HK-2 (cell line): Measurements from ENCODE around the gene MN1.

Experiments
- DNase-seq: peaks from one replicate; pipeline ENCODE4 v3.0.0-alpha.2; 2018; ENCODE audit not compliant: unreplicated experiment

The MN1 gene

GRCh38 chr22:27827604-27828587, 26.3 kb upstream of the MN1 start:
- no peak for DNase-seq

GRCh38 chr22:27825174-27825573, 23.6 kb upstream of the MN1 start:
- no peak for DNase-seq

DNA sequence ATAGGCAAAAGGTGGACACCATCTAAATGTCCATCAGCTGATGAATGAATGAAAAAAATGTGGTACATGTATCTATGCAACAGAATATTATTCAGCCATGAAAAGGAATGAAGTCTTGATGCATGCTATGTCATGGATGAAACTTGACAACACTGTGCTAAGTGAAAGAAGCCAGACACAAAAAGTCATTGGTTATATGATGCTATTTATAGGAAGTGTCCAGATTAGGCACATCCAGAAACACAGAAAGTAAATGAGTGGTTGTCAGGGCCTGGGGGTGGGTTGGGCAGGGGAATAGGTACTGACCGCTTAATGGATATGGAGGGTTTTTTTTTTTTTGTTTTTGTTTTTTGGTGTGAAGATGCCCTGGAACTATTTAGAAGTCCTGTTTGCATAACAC, 21.7 kb upstream of the MN1 start:
- no peak for DNase-seq

GRCh38 chr22:27820896-27821866, 19.6 kb upstream of the MN1 start:
- no peak for DNase-seq

- no peak for DNase-seq
Measured at GRCh38 chr22:27816552-27816951, 15.0 kb upstream of the MN1 start.

GRCh38 chr22:27815826-27816530, 14.4 kb upstream of the MN1 start:
- no peak for DNase-seq

GRCh38 chr22:27814993-27815392, 13.4 kb upstream of the MN1 start:
- DNase-seq, result no peak

GRCh38 chr22:27811778-27812177, 10.2 kb upstream of the MN1 start:
- DNase-seq, result no peak

DNA sequence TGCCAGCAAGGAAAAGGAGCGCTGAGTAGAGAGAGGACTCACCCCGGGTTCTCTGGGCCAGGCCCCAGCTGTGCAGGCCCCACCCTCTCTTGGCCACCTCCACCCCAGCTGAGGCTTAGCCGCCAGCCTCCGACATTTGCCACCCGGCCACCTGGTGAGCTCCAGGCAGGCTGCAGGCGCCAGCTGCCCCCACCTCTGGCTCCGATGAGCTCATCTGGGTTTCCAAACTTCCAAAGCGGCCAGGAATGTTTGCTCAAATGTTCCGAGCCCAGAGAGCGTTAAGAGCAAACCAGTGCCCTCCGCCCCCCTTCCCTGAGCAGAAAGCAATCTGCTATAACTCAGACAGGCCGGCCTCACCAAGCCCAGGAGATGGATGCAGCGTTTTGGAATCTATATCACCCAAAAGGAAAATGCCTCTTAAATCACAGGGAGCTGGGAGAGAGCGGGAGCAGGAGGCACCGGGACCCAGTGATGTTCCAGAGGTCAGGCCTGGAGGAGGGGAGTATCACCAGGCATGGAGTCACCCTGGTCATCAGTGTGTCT, 9.1 kb upstream of the MN1 start:
- no peak for DNase-seq

DNA sequence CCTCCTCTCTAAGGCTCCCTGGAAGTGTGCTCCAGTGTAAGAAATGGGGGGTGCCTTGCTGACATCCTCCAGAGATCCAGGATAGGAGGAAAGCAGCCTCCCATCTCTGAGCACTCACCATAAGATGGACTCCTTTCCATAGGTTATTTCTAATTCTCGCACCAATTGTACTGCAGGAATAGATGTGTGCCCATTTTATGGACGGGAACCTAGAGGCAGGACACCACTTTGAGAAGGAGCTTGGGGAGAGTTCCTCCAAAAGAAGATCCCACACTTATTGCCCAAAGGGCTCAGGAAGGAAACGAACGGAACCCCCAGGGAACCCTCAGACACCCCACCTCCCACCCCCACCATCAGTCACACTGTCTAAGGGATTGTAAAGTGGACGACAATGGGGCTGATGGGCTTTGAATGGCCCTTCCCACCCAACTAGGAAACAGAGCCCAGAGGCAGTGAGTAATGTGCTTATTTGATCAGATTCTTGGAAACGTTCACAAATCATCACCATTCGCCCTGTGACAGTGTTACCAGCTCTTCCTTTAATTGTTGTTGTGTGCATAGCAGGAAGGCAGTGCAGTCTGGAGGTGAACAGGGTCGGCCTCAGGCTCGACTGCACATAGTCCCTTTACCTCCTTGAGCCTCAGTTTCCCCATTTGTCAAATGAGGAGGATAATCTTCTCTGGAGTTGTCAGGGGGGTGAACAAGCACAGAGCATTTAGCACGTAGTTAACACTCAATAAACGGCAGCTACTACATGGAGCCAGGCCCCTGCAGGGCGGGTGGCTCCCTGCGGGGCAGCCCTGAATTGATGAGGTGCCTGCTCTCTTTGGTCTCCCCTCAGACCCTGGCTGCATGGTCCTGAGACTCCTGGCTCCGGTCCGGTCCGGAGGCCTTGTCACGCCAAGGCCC, 8.4 kb upstream of the MN1 start:
- DNase-seq, result no peak

GRCh38 chr22:27809226-27809603, 7.7 kb upstream of the MN1 start:
- DNase-seq, result no peak

GRCh38 chr22:27808451-27809225, 7.1 kb upstream of the MN1 start:
- DNase-seq, result no peak

DNA sequence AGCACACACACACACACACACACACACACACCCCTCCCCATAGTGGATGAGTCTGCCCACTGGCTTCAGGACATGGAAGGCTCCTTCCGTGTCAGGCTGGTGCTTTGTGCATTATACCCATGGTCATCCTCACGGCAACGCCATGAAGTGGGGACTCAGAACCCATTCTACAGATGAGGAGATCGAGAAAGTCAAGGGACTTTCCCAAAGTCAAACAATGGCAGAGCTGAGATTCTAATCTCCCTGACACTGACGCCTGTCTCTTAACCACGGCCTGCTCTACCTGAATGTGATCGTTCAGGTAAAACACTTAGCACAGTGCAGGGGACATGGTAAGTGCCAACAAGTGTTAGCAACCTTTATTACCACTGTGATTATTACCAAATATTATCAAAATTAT, 4.3 kb upstream of the MN1 start:
- DNase-seq, result no peak

DNA sequence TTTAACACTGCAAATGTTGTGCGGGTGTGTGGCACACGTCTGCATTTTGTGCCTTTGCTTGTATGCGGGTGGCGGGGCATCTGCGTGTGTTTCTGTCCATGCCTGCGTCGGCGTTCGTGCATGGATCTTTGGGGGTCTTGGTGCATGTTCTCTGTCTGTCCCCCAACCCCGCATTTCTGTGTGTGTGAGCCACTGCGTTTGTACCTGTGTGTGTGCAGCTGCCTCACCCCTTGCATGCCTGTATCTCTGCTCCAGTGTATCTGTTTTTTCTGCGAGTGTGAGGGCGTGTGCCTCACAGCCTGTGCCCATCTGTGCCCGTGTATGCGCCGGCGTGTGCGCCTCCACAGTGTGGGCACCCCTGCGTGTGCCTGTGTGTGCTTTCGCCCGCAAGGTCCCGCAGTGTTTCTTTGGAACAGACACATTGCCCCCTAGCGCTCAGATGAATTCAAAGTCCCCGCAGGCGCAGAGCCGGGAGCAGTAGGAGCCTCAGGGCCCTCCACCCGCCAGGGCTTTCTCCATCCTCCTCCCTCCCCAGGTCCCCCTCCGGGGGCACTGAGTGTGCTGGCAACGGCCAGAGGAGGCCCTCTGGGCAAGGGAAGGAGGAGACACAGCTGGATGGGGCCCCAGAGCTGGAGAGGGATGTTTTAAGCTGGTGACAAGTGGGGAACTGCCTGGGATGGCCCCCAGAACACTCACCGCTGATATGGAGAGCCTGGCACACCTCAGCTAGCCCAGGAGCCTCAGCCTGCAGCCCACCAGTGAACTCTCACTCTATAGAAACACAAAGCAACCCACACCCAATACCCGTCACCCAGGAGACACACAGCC, 3.1 kb upstream of the MN1 start:
- DNase-seq, result peak; percentile 52

DNA sequence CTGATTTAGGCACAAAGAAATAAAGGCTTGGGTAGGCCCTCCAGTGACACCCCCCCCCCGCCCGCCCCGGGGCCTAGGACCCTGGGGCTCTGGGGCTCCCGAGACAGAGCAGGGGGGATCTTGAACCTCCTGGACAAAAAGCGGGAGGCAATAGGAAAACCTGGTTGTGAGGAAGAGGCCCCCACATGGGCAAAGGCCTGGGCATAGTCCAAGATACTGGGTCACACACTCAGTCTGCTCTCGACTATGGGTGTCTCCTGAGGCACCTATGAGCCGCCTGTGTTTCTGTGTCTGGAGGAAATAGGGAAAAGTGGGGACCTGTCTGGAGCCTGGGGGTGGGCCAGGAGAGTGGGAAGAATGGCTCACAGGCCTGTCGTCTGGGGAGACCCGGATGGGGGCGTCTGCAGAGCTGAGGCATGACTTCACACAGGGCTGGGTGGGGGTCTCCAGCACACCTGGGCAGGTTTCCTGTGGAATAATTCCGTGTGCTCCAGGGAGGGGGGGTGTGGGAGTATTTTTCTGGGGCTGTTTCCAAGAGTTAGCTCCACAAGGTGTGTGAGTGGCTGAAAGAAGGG, 2.4 kb upstream of the MN1 start:
- no peak for DNase-seq

- no peak for DNase-seq
Measured at GRCh38 chr22:27802346-27803073, 954 bp upstream of the MN1 start.

DNA sequence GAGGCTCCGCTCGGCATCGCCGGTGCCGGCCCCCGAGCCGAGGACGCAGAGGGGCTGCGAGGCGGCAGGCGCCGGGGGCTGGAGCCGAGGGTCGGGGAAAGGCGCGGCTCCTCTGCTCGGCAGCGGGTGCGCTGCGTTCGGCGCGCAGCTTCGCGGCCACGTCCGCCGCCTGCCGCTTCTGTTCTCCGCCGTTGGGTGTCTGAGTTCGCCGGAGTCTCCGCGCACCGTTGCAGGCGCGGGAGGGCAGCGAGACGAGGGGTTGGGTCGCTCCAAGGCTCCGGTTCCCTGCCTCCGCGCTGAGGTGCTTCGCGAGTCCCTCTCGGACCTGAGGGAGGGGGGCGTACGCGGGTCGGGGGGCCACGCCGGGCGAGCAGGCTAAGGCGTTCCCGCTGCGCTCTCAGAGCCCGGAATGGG, 347 bp downstream of the MN1 start:
- DNase-seq, result no peak
